ENCODE measurements around the gene TNFRSF14. TPM values are rescaled to one million over a fixed set of nuclear protein-coding genes. Genes with fewer than 3 reads are reported as not detected.

The TNFRSF14 gene
- total and polyA plus RNA-seq, 9 of the 15 experiments (the other 6 are each of a cell fraction or from before 2014, with no cell fraction given), result 0.11 to 2.3 (median 0.68) TPM; not detected in 2

DNA sequence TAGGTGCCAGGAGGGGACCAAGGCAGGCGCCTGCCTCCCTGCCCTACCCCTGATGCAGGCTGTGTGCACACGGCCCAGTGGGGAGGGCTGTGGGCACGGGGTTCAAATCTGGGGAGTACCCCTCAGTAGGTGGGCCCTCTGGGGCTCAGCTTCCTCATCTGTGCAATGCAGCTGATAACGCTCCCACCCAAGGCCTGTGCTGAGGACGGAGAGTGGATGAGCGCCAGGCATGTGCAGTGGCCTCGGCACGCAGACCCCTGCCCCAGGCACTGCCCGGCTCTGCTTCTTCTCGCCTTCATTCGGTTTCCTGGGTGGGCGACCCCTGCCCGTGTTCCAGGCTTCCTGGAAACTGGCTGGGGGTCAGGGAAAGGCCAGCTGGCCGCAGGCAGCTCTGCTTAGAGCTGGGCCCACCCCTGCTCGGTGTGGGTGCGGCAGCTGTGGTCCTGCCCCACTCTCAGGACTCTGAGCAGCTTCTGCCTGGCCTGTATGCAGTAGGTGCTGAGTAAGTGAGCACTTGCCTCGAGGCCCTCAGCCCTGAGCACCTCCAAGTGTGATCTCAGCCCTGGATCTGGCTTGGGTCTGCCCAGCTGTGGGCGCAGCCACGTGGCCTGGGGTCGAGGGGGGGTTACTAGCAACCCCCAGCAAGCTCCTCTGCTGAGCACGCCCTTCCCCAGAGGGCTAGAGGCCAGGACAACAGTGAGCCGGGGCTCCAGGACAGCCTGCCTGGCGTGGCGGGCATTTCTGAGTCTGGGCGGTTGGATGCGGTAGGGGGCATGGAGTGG is 11.9 kb upstream of the TNFRSF14 start (continued):
- TF ChIP-seq, protein P1, sequence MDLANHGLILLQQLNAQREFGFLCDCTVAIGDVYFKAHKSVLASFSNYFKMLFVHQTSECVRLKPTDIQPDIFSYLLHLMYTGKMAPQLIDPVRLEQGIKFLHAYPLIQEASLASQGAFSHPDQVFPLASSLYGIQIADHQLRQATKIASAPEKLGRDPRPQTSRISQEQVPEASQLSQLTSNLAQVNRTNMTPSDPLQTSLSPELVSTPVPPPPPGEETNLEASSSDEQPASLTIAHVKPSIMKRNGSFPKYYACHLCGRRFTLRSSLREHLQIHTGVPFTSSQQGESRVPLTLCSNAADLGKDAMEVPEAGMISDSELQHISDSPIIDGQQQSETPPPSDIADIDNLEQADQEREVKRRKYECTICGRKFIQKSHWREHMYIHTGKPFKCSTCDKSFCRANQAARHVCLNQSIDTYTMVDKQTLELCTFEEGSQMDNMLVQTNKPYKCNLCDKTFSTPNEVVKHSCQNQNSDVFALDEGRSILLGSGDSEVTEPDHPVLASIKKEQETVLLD (IDR thresholded peaks at IDR 0.05), result no peak
- no peak for TF ChIP-seq ZNF224 (CRISPR knock-in tag; IDR thresholded peaks at IDR 0.05)

DNA sequence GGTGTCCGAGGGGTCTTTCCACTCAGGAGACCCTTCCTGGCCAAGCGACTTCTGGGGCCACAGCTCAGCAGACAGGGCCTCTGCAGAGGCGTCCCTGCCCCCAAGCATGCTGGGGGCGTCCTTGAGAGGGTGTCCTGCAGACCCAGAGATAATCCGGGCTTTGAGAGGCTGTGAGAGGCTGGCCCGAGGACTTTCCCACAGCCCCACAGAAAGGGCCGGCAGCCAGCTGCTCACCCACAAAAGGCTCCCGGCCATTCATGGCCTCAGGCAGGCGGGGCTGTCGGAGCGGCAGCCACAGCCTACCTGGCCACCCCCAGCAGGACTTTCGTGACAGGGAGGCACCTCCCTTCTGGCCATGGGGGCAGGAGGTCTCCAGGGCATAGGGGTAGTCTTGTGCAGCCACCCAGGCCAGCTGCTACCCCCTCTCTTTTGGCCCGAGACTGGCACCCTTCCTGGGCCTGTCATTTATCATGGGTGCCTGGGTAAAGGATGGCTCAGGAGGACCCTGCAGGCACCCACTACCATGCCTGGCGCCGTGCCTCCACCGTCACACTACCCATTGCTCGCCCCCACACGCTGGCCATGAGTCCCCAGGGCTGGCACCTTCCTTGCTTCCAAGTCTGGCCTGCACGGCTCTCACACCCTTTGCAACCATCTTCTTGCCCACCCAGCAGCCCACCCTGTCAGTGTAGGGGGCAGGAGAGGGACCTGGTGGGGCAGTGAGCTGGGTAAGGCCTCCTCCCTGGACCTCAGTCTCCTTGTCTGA is 11.1 kb upstream of the TNFRSF14 start:
- Histone ChIP-seq H3K4me3 (peak overlapping the region; percentile 42; the same call in 1 of the 2 replicates), H3K9me1 (ENCODE audit: control insufficient read depth, insufficient read depth, low read length) (peaks cover 7% of the 10 kb centered on the region), H3K4me2 (ENCODE audit: insufficient read depth, low read length) (peak overlapping the region; percentile 82), H3K36me3 (ENCODE audit: control insufficient read depth, insufficient read depth, low read length) (no peaks in the 10 kb centered on the region), H4K20me1 (replicated peaks; ENCODE audit: control insufficient read depth, insufficient read depth, low read length) (no peaks in the 10 kb centered on the region; the same call in 1 of the 2 replicates), H3K9me3 (replicated peaks; ENCODE audit: control insufficient read depth, insufficient read depth, low read depth, low read length) (no peaks in the 10 kb centered on the region), H2AFZ (ENCODE audit: low read depth, low read length) (peak overlapping the region; percentile 75), H3K9ac (ENCODE audit: insufficient read depth in 1 of 2, low read depth in 2 of 2, low read length in 2 of 2) (peak overlapping the region; percentile 47 to 90), H3K79me2 (ENCODE audit: control insufficient read depth, insufficient read depth, low read length) (peaks cover 9% of the 10 kb centered on the region; the same call in 1 of the 3 replicates), H3K4me1 (replicated peaks in 1 of 2; ENCODE audit: control insufficient read depth in 2 of 2, insufficient read depth in 2 of 2, low read length in 2 of 2) (peaks cover 76 to 98% of the 10 kb centered on the region in 2 experiments), H3K27ac (ENCODE audit: extremely low read depth, low read depth, low read length) (peak overlapping the region; percentile 78), H3K27me3 (ENCODE audit: control insufficient read depth in 2 of 2, insufficient read depth in 2 of 2, low read length in 2 of 2) (no peaks in the 10 kb centered on the region)
- ChIA-PET POLR2A (interaction anchor here (0.6 to 1.6 kb wide), 8 partner anchors 16 to 356 kb away, joined by 3 to 6 read pairs (median 3); partner anchors contain the start of gene PANK4), CTCF (ENCODE audit: low intra/inter-chr PET ratio) (no interaction called here)
- intact Hi-C loops (cut with micrococcal nuclease), result loop anchor here (5.0 to 10.0 kb wide), 3 partner anchors 42 to 350 kb away; partner anchors contain the start of genes FAAP20 and PRXL2B
- WGBS (ENCODE audit: insufficient coverage, low coverage, missing lambda C conversion rate), result 31% methylated on average over 18 of the region's 19 CpGs
- in situ Hi-C loops (cut with MboI), result loop anchor here (25.0 kb wide), 1 partner anchor 358 kb away; the partner anchor contains the start of gene FAAP20
- no peak for ATAC-seq
- no TSS peak for BruUV-seq (replicated peaks)
- no peak for FAIRE-seq
- peak in 2 of 4 experiments; percentile 68 to 80 for DNase-seq (ENCODE audit: extremely low read depth in 1 of 4, low spot score in 3 of 4)
- TF ChIP-seq MYBL2 (IDR thresholded peaks at IDR 0.05; ENCODE audit: low read depth) (no peak), MYBL2 (CRISPR knock-in tag; IDR thresholded peaks at IDR 0.05; ENCODE audit: borderline replicate concordance) (no peak), NCOA6 (IDR thresholded peaks at IDR 0.05) (no peak), POLR2G (IDR thresholded peaks at IDR 0.05; ENCODE audit: low read depth, low read length) (0 out of 2 replicates have a peak, but pooled peaks have one; percentile 18), CBFA2T3 (IDR thresholded peaks at IDR 0.05) (peak; percentile 24; the same call in 1 of the 2 replicates), NCOA4 (IDR thresholded peaks at IDR 0.05; ENCODE audit: partially characterized antibody) (no peak), YY1 (IDR thresholded peaks at IDR 0.05; ENCODE audit: borderline replicate concordance in 1 of 3, control insufficient read depth in 1 of 3, extremely low read depth in 1 of 3, insufficient read depth in 3 of 3, insufficient read length in 1 of 3, insufficient replicate concordance in 2 of 3, low read depth in 1 of 3, low read length in 2 of 3) (peak in 1 of 3 experiments; percentile 31), CBFA2T2 (conservative IDR thresholded peaks at IDR 0.05) (peak; percentile 13; the same call in 1 of the 2 replicates), MAZ (CRISPR knock-in tag; conservative IDR thresholded peaks at IDR 0.05 in 1 of 2, IDR thresholded peaks at IDR 0.05 in 1 of 2) (peak in 1 of 2 experiments; percentile 12; a peak in 2 of 4 replicates), NONO (IDR thresholded peaks at IDR 0.05; ENCODE audit: low read depth in 2 of 2, low read length in 1 of 2) (0 out of 4 replicates have a peak, but pooled peaks of 1 of the 2 experiments have one; percentile 24), TFAM (CRISPR knock-in tag; conservative IDR thresholded peaks at IDR 0.05) (no peak)
- TF ChIP-seq, protein P2, sequence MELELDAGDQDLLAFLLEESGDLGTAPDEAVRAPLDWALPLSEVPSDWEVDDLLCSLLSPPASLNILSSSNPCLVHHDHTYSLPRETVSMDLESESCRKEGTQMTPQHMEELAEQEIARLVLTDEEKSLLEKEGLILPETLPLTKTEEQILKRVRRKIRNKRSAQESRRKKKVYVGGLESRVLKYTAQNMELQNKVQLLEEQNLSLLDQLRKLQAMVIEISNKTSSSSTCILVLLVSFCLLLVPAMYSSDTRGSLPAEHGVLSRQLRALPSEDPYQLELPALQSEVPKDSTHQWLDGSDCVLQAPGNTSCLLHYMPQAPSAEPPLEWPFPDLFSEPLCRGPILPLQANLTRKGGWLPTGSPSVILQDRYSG (tag; conservative IDR thresholded peaks at IDR 0.05; ENCODE audit: low read depth), result 0 out of 2 replicates have a peak, but pooled peaks have one; percentile 36
